Measurements from ENCODE around the gene NT5DC2.

NT5DC2 gene

DNA sequence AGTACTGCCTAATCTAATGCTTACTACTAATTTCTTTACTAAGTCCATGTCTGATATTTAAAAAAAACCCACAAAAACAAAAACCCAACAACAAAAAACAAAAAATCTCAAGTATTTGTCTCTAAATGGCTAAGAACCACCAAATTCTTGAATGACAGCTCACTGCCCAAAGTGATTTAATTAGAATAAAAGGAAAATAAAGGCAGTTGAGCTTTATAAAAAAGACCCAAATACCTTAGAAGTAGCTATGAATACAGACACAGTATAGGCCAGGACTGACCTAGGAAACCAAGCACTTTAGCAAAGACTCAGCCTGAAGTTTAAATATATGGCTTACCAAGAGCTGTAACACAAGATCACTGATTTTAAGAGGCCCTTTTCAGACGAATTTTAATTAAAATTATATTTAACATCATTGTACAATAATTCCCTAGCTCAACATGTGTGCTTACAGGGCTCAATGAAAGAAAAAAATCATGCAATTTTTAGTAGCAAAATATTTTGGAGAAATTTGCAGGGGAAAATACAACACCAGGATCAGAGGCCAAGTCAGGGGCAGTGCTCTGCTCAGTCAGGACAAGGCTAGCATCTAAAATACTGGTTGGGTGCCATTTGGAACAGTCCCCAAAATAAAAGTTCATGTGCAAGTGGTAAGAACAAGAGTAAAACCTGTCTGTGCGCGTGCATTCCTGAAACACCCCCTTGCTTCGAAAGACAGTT, 27.5 kb upstream of the NT5DC2 start:
- ChIA-PET POLR2A (interaction anchor here (0.6 to 2.0 kb wide), 3 partner anchors 9 to 108 kb away, joined by 3 to 7 read pairs (median 3); partner anchors contain the start of gene UQCC5), CTCF (interaction anchor here (0.9 kb wide), 1 partner anchor 89 kb away, joined by 3 read pairs; no protein-coding TSS in a partner anchor)

DNA sequence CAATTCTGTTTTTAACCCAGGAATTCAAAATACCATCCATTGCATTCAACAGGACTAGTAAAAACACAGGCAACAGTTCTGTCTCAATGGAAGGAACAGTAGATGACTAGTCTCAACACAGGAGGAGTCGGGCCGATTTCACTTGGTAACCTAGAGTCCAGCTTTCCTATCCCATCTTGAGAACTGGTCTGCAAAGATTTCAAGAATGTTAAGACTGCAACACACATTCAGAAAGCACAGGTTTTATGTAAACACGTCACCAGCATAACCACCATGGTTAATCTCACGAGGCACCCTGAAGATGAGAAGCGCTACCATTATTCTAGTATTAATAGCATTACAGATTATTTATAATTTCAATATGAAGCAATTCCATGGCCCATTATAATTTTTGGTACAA, 24.8 kb upstream of the NT5DC2 start:
- CTCF ChIA-PET: no interaction called here
- TF ChIP-seq, protein P1, sequence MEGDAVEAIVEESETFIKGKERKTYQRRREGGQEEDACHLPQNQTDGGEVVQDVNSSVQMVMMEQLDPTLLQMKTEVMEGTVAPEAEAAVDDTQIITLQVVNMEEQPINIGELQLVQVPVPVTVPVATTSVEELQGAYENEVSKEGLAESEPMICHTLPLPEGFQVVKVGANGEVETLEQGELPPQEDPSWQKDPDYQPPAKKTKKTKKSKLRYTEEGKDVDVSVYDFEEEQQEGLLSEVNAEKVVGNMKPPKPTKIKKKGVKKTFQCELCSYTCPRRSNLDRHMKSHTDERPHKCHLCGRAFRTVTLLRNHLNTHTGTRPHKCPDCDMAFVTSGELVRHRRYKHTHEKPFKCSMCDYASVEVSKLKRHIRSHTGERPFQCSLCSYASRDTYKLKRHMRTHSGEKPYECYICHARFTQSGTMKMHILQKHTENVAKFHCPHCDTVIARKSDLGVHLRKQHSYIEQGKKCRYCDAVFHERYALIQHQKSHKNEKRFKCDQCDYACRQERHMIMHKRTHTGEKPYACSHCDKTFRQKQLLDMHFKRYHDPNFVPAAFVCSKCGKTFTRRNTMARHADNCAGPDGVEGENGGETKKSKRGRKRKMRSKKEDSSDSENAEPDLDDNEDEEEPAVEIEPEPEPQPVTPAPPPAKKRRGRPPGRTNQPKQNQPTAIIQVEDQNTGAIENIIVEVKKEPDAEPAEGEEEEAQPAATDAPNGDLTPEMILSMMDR (IDR thresholded peaks at IDR 0.05; ENCODE audit: insufficient read depth, low read length, missing control alignments): no peak
- H3K4me3 ChIP-seq (ENCODE audit: low read depth, low read length): no peak overlapping the region
- no peak for DNase-seq (ENCODE audit: low read depth, low spot score)
- POLR2A ChIA-PET: no interaction called here

More for the DNA sequence above, 27.5 kb upstream of the NT5DC2 start:
- no peak for DNase-seq (ENCODE audit: low read depth, low spot score)
- no peak overlapping the region for H3K4me3 ChIP-seq (ENCODE audit: low read depth, low read length)
- TF ChIP-seq, protein P1 (IDR thresholded peaks at IDR 0.05; ENCODE audit: insufficient read depth, low read length, missing control alignments): no peak

DNA sequence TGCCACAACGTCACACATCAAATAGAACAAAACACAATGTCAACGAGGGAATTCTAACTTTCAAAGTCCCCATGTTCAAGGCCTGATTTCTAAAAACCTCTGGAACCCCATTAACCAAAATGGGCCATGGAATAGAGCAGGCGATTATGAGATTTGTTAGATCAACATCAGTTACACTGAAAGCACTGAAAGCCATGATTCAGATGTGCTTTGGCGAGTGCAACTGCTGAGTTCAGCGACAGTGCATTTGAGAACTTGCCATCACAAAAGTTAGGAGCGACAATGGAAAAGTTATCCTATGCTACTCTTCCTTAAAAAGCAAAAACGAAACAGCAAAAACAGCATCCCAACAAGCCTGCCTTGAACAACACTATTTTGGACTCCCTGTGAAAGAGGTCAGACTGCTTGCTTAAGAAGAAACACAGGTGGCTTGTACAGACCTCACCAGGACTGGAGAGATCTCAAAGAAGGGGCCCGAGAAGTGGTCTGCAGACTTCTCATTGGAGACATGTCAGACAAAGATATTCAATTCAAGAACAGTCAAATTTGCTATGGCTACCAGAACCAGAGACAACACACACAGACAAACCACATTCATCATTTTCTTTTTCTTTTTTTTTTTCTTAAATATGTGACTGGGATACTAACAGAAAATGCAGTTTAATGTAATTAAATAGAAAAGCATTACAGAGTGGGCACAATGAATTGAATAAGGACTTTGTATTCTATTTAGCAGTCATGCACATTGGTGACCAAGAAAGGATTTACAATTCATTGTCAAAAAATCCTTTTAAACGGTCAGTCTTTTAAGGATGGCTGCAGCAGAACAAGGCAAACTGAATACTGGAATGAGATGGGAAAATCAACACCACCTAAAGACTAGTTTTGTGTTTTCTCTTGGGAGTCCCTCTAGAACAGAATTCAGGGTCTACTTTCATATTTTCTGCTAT, 23.6 kb upstream of the NT5DC2 start:
- H3K4me3 ChIP-seq (ENCODE audit: low read depth, low read length): no peak overlapping the region
- TF ChIP-seq, protein P1 (IDR thresholded peaks at IDR 0.05; ENCODE audit: insufficient read depth, low read length, missing control alignments): no peak
- DNase-seq (ENCODE audit: low read depth, low spot score): no peak
- POLR2A ChIA-PET: no interaction called here
- CTCF ChIA-PET: interaction anchor here (1.0 kb wide), 1 partner anchor 9 kb away, joined by 3 read pairs; no protein-coding TSS in a partner anchor

DNA sequence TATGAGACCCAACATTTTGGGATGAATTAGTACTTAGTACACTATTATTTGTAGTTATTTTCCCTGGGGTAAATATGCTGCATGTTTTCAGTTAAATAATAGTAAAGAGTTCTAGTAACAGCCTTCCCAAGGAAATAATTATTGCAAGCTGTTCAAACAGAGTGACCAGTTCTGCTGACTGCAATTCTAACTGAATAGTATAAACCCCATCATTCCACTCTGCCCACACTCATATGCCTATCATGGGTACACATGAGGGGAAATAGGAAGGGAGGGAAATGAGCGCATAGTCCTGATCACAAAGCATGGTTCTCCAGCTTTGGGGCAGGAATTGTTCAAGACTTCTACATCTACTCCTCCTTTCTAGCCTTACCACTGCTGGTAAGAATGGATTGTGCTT, 21.4 kb upstream of the NT5DC2 start:
- ChIA-PET CTCF (interaction anchor here (0.8 to 1.3 kb wide), 2 partner anchors 10 to 127 kb away, joined by 4 read pairs; no protein-coding TSS in a partner anchor), POLR2A (no interaction called here)
- TF ChIP-seq, protein P1 (IDR thresholded peaks at IDR 0.05; ENCODE audit: insufficient read depth, low read length, missing control alignments): no peak
- no peak overlapping the region for H3K4me3 ChIP-seq (ENCODE audit: low read depth, low read length)
- no peak for DNase-seq (ENCODE audit: low read depth, low spot score)

DNA sequence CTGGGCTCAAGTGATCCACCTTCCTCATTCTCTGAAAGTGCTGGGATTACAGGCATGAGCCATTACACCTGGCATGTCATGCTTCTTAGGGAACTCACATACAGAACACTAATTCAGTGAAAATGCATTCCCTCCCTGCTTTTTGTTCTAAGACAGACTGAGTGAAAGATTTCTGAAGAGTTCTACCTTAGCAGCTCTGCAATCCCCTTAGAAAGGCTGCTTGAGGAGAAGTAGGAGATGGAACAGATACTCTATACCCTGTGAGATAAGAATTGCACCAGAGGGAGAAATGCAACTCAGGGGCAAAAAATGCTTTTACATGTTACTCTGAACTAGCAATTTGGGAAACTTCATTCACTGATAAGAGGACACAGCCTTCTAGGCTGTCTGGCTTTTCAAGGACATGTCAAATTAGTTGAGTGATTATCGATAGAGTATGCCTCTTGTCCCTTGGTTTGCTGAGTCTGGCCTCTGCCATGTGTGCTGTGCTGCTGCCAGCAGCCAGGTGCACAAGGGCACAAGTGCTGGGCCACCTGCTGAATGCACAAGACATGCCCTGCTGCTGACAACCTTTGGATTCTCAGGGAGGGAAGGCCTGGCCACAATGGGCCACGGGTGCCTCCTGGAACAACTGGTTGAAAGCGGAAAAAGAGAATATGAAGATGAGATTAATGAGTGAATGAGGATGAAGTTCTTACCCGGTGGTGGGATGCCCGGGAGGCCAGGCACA, 20.5 kb upstream of the NT5DC2 start:
- no peak overlapping the region for H3K4me3 ChIP-seq (ENCODE audit: low read depth, low read length)
- no peak for DNase-seq (ENCODE audit: low read depth, low spot score)
- ChIA-PET POLR2A (no interaction called here), CTCF (interaction anchor here (1.3 kb wide), 1 partner anchor 126 kb away, joined by 4 read pairs; no protein-coding TSS in a partner anchor)
- TF ChIP-seq, protein P1 (IDR thresholded peaks at IDR 0.05; ENCODE audit: insufficient read depth, low read length, missing control alignments): no peak

Data from AG04449 (cell line).